PC-3 (cell line): Measurements from ENCODE around the gene ITGB1BP1. TPM values are rescaled to one million over a fixed set of nuclear protein-coding genes. Genes with fewer than 3 reads are reported as not detected.

Experiments used
- ATAC-seq: fragments of 200-7000 bp; cut with Tn5 transposase; 2 replicates; pipeline ENCODE4 v1.9.1; 2020; ENCODE audit warnings: mild to moderate bottlenecking, moderate library complexity
- BruUV-seq: library from RNA; stranded (reverse); fragments of 400-500 nt; replicated peaks from 2 replicates; lab custom pipeline; 2021; lab: Mats Ljungman, UMichigan
- CTCF ChIA-PET: fragments of 300-600 bp; sonication (Branson Sonifier 250); formaldehyde crosslinking; loops from one replicate; lab custom pipeline; 2022; ENCODE audit warnings: antibody characterized with exemption; lab: Charles Lee
- POLR2A ChIA-PET: fragments of 300-600 bp; sonication (Branson Sonifier 250); formaldehyde crosslinking; loops from one replicate; lab custom pipeline; 2022; ENCODE audit warnings: antibody characterized with exemption; ENCODE audit not compliant: unreplicated experiment; lab: Charles Lee
- DNase-seq: peaks from one replicate; pipeline ENCODE4 v3.0.0-alpha.2; 2015
- H2AFZ ChIP-seq: fragments of 300-600 bp; sonication (generic); 2 replicates; pipeline ENCODE4 v1.6.0; 2016; ENCODE audit warnings: antibody characterized with exemption, low read length
- H3F3A ChIP-seq: fragments of 300-600 bp; sonication (generic); one replicate; pipeline ENCODE4 v1.6.0; 2017; ENCODE audit warnings: antibody characterized with exemption, low read length, control low read depth, mild to moderate bottlenecking; ENCODE audit not compliant: unreplicated experiment
- H3K27ac ChIP-seq: fragments of 300-600 bp; sonication (generic); 2 replicates; pipeline ENCODE4 v1.5.1; 2016; ENCODE audit warnings: mild to moderate bottlenecking, low read length
- H3K27me3 ChIP-seq: fragments of 300-600 bp; sonication (generic); 2 replicates; pipeline ENCODE4 v1.6.1; 2016; ENCODE audit warnings: low read length, mixed read lengths
- H3K36me3 ChIP-seq: fragments of 300-600 bp; sonication (generic); 2 replicates; pipeline ENCODE4 v1.6.1; 2016; ENCODE audit warnings: low read depth, mixed run types, low read length, mixed read lengths
- H3K4me1 ChIP-seq: fragments of 300-600 bp; sonication (generic); 2 replicates; pipeline ENCODE4 v1.5.1; 2016; ENCODE audit warnings: low read length; ENCODE audit not compliant: insufficient read depth
- H3K4me2 ChIP-seq: fragments of 300-600 bp; sonication (generic); 2 replicates; pipeline ENCODE4 v1.6.0; 2016; ENCODE audit warnings: low read length
- H3K4me3 ChIP-seq: fragments of 300-600 bp; sonication (generic); 2 replicates; pipeline ENCODE4 v1.5.1; 2016; ENCODE audit warnings: mild to moderate bottlenecking, low read length, mixed read lengths
- H3K79me2 ChIP-seq: fragments of 300-600 bp; sonication (generic); 2 replicates; pipeline ENCODE4 v1.6.1; 2017; ENCODE audit warnings: low read length, mixed read lengths
- H3K9ac ChIP-seq: fragments of 300-600 bp; sonication (generic); 2 replicates; pipeline ENCODE4 v1.6.0; 2016; ENCODE audit warnings: mild to moderate bottlenecking, low read length
- H3K9me2 ChIP-seq: fragments of 300-600 bp; sonication (generic); replicated peaks from 2 replicates; pipeline ENCODE4 v1.6.1; 2016; ENCODE audit warnings: mixed run types, low read length, mixed read lengths
- H3K9me3 ChIP-seq: fragments of 300-600 bp; sonication (generic); 2 replicates; pipeline ENCODE4 v1.6.1; 2016; ENCODE audit warnings: low read length, mixed read lengths
- H4K20me1 ChIP-seq: fragments of 300-600 bp; sonication (generic); 2 replicates; pipeline ENCODE4 v1.6.1; 2016; ENCODE audit warnings: low read length, mixed read lengths
- CTCF ChIP-seq: fragments of 300-600 bp; sonication (generic); conservative IDR thresholded peaks from 2 replicates; pipeline ENCODE4 v1.5.1; 2017; ENCODE audit warnings: antibody characterized with exemption, low read depth, mild to moderate bottlenecking, low read length
- EZH2 ChIP-seq: fragments of 300-600 bp; sonication (generic); IDR thresholded peaks from one replicate; pipeline ENCODE4 v1.6.1; 2017; ENCODE audit warnings: antibody characterized with exemption, mild to moderate bottlenecking, low read length; ENCODE audit not compliant: unreplicated experiment
- EZH2phosphoT487 ChIP-seq: fragments of 300-600 bp; sonication (generic); IDR thresholded peaks from 2 replicates; pipeline ENCODE4 v1.6.1; 2018; ENCODE audit warnings: mild to moderate bottlenecking, antibody characterized with exemption, low read length, borderline replicate concordance
- intact Hi-C: fragments of 100-400 bp; cut with micrococcal nuclease; formaldehyde crosslinking; loops from 2 replicates; pipeline ENCODE4 v1.9.0; 2023
- total RNA-seq: library from RNA; depleted of rRNA; stranded (reverse); fragments of >200 nt; gene quantifications from 2 replicates; pipeline ENCODE4 v1.2.3, GENCODE V29; 2014

Gene ITGB1BP1
- total RNA-seq, 1 experiment from 2014 or later = 77.6 TPM

DNA sequence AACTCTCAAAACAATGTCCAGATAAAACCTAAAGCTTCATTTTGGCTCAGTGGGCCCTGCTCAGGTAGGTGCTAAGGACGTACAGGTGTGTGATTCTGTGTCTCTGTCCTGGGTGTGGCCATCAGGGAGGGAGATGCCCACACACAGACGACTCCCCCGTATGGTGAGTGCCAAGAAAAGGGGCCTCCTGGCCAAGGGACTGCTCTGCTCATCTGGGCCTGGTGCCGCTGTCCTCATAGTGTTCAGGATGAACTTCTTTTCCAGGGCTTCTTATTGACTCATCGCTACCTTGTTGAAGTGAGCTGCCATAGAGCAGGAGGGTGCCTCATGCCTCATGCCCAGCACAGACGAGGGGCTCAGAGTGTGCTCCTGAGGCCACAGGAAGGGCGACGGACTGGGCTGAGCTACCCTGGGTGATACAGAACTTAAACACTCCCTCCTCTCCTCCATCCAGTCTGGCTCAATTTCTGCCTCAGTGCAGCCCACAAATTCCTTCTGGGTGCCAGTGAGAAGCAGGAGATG lies 57.8 kb downstream of the ITGB1BP1 start:
- Histone ChIP-seq H3F3A (no peaks in the 10 kb centered on the region), H2AFZ (no peak overlapping the region), H3K4me3 (no peak overlapping the region), H3K36me3 (peaks cover 56% of the 10 kb centered on the region), H3K27ac (no peak overlapping the region), H3K9me3 (no peaks in the 10 kb centered on the region), H3K4me1 (peaks cover 13% of the 10 kb centered on the region), H3K9ac (no peak overlapping the region), H3K27me3 (no peaks in the 10 kb centered on the region), H3K79me2 (no peaks in the 10 kb centered on the region), H3K4me2 (no peak overlapping the region), H4K20me1 (no peaks in the 10 kb centered on the region; the same call in 1 of the 2 replicates), H3K9me2 (no peaks in the 10 kb centered on the region)
- no peak for TF ChIP-seq EZH2phosphoT487
- TF ChIP-seq EZH2 = no peak
- TF ChIP-seq CTCF = no peak
- POLR2A ChIA-PET = no interaction called here
- CTCF ChIA-PET = no interaction called here
- no peak for ATAC-seq
- DNase-seq = no peak
- no TSS peak for BruUV-seq
- intact Hi-C loops = no loop called here

DNA sequence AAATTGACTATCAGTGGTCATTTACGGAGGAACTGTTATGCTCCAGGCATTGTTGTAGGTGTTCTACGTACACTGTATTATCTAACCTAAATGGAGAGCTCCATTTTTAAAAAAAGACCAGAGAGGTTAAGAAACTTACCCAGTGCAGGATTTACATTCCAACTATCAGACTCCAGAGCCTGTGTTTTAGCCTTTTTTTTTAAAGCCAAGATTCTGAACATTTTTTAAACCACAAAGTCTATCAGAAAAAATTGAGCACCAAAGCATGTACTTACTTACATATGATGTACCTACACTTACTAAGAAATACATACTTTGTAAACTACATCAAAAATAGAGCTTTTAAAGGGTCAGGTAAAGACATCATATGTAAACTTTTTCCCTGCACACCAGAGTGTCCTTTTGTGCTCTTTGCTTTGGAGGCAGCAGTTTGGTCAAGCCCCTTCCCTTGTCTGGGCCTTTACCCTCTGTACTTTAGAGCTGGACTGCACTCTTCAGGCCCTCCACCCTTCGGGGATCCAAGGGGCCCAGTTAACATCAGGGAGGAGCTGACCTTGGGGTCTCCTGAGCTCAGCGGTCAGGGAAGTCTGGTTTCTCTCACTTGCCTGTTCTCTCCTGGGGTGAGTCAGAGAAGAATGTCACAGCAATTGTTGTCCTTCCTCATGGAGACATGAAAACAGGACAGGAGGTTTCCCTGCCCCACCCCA lies 58.4 kb downstream of the ITGB1BP1 start:
- Histone ChIP-seq H3K9ac (no peak overlapping the region), H3K4me1 (peaks cover 7% of the 10 kb centered on the region), H3F3A (no peaks in the 10 kb centered on the region), H3K27ac (no peak overlapping the region), H3K36me3 (peaks cover 62% of the 10 kb centered on the region), H3K9me3 (no peaks in the 10 kb centered on the region), H3K79me2 (no peaks in the 10 kb centered on the region), H3K4me3 (no peak overlapping the region), H3K4me2 (no peak overlapping the region), H2AFZ (no peak overlapping the region), H3K9me2 (no peaks in the 10 kb centered on the region), H3K27me3 (no peaks in the 10 kb centered on the region), H4K20me1 (no peaks in the 10 kb centered on the region; the same call in 1 of the 2 replicates)
- TF ChIP-seq EZH2phosphoT487 (no peak), CTCF (no peak), EZH2 (no peak)
- CTCF ChIA-PET = no interaction called here
- DNase-seq (no peak), ATAC-seq (no peak)
- intact Hi-C loops = no loop called here
- POLR2A ChIA-PET = no interaction called here
- no TSS peak for BruUV-seq

DNA sequence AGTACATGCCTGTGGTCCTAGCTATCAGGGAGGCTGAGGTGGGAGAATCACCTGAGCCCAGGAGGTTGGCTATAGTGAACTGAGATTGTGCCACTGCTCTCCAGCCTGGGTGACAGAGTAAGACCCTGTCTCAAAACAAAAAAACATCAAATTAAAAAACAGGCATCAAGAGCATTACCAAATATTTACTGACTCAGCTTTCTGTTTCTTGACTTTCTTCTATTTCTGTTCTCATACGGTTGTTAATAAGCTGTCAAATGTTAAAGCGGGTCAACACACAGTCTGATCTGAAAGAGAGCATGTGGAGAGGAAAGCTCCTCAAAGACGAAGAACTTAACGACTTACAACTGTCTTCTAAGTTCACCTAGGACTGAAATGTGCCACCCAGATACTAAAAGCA lies 59.0 kb downstream of the ITGB1BP1 start:
- H3K9me2 ChIP-seq = no peaks in the 10 kb centered on the region
- no peaks in the 10 kb centered on the region; the same call in 1 of the 2 replicates for H4K20me1 ChIP-seq
- no peaks in the 10 kb centered on the region for H3K27me3 ChIP-seq
- ChIA-PET POLR2A (no interaction called here), CTCF (no interaction called here)
- H3K4me2 ChIP-seq = no peak overlapping the region
- H3K36me3 ChIP-seq = peaks cover 67% of the 10 kb centered on the region
- intact Hi-C loops = no loop called here
- H3K4me3 ChIP-seq = no peak overlapping the region
- H3K27ac ChIP-seq = no peak overlapping the region
- no TSS peak for BruUV-seq
- no peak for TF ChIP-seq EZH2phosphoT487
- TF ChIP-seq EZH2 = no peak
- no peak for TF ChIP-seq CTCF
- no peak overlapping the region for H2AFZ ChIP-seq
- H3F3A ChIP-seq = no peaks in the 10 kb centered on the region
- no peaks in the 10 kb centered on the region for H3K79me2 ChIP-seq
- no peak for ATAC-seq
- peaks cover under 1% of the 10 kb centered on the region; the same call in 1 of the 2 replicates for H3K4me1 ChIP-seq
- no peaks in the 10 kb centered on the region for H3K9me3 ChIP-seq
- DNase-seq = no peak
- no peak overlapping the region for H3K9ac ChIP-seq
